HL-60 (cell line): Measurements from ENCODE around the gene L1CAM.

Experiments used
- DNase-seq, 2 experiments: peaks; one replicate each; pipeline ENCODE4 v3.0.0-alpha.2; 2010 to 2020; ENCODE audit warnings: low read depth in 1 of 2, low spot score in 1 of 2
- H3K27ac ChIP-seq: fragments of 250-450 bp; sonication (Bioruptor Pico); replicated peaks from 2 replicates; pipeline ENCODE4 v1.5.1; 2020; ENCODE audit warnings: mild to moderate bottlenecking, moderate library complexity
- H3K27me3 ChIP-seq: fragments of 250-450 bp; sonication (Bioruptor Pico); 2 replicates; pipeline ENCODE4 v1.5.1; 2021; ENCODE audit warnings: mild to moderate bottlenecking, moderate library complexity; ENCODE audit not compliant: insufficient read depth, poor library complexity, severe bottlenecking
- H3K4me3 ChIP-seq: replicated peaks from 2 replicates; pipeline ENCODE4 v1.5.1; 2011; ENCODE audit warnings: mild to moderate bottlenecking, control low read depth, low read length; ENCODE audit not compliant: insufficient read depth
- GABPA ChIP-seq: IDR thresholded peaks from 2 replicates; pipeline ENCODE4 v1.6.1; 2012; ENCODE audit warnings: low read depth
- POLR2AphosphoS5 ChIP-seq: IDR thresholded peaks from 2 replicates; pipeline ENCODE4 v1.6.1; 2012; ENCODE audit warnings: low read depth
- SPI1 ChIP-seq: IDR thresholded peaks from 2 replicates; pipeline ENCODE4 v1.6.1; 2012; ENCODE audit warnings: low read depth, mild to moderate bottlenecking, borderline replicate concordance
- TF ChIP-seq, protein P1 (sequence below): IDR thresholded peaks from one replicate; pipeline ENCODE4 v1.5.1; 2011; ENCODE audit warnings: low read length, control low read depth, inconsistent platforms; ENCODE audit not compliant: insufficient read depth
- TF ChIP-seq, protein P2 (sequence below): IDR thresholded peaks from 2 replicates; pipeline ENCODE4 v1.6.1; 2012; ENCODE audit warnings: low read depth; ENCODE audit not compliant: insufficient replicate concordance

Gene L1CAM

DNA sequence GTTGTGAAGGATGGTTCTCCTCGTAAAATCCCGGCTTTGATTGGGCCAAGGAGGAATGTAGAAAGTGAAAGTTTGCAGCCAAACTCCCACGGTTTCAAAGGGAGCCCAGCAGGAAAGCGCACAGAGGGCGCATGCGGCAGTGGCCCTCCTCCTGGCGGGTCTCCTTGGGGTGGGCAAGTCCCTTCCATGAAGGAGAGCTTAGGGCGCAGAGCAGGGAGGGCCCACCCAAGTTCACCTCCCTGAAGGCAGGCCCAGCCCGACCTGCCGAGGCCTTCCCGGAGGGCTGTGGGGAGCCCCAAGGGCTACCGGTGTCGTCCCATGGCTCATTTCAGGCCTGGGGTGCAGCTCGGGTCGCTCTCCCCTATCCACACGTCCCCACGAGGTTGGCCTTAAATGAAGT, 57.7 kb downstream of the L1CAM start:
- H3K27ac ChIP-seq: no peak overlapping the region
- H3K4me3 ChIP-seq: no peak overlapping the region
- H3K27me3 ChIP-seq: peaks cover 26% of the 10 kb centered on the region
- no peak for DNase-seq
- TF ChIP-seq, protein P1, sequence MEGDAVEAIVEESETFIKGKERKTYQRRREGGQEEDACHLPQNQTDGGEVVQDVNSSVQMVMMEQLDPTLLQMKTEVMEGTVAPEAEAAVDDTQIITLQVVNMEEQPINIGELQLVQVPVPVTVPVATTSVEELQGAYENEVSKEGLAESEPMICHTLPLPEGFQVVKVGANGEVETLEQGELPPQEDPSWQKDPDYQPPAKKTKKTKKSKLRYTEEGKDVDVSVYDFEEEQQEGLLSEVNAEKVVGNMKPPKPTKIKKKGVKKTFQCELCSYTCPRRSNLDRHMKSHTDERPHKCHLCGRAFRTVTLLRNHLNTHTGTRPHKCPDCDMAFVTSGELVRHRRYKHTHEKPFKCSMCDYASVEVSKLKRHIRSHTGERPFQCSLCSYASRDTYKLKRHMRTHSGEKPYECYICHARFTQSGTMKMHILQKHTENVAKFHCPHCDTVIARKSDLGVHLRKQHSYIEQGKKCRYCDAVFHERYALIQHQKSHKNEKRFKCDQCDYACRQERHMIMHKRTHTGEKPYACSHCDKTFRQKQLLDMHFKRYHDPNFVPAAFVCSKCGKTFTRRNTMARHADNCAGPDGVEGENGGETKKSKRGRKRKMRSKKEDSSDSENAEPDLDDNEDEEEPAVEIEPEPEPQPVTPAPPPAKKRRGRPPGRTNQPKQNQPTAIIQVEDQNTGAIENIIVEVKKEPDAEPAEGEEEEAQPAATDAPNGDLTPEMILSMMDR: no peak
- TF ChIP-seq, protein P2, sequence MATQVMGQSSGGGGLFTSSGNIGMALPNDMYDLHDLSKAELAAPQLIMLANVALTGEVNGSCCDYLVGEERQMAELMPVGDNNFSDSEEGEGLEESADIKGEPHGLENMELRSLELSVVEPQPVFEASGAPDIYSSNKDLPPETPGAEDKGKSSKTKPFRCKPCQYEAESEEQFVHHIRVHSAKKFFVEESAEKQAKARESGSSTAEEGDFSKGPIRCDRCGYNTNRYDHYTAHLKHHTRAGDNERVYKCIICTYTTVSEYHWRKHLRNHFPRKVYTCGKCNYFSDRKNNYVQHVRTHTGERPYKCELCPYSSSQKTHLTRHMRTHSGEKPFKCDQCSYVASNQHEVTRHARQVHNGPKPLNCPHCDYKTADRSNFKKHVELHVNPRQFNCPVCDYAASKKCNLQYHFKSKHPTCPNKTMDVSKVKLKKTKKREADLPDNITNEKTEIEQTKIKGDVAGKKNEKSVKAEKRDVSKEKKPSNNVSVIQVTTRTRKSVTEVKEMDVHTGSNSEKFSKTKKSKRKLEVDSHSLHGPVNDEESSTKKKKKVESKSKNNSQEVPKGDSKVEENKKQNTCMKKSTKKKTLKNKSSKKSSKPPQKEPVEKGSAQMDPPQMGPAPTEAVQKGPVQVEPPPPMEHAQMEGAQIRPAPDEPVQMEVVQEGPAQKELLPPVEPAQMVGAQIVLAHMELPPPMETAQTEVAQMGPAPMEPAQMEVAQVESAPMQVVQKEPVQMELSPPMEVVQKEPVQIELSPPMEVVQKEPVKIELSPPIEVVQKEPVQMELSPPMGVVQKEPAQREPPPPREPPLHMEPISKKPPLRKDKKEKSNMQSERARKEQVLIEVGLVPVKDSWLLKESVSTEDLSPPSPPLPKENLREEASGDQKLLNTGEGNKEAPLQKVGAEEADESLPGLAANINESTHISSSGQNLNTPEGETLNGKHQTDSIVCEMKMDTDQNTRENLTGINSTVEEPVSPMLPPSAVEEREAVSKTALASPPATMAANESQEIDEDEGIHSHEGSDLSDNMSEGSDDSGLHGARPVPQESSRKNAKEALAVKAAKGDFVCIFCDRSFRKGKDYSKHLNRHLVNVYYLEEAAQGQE: no peak
- no peak for TF ChIP-seq POLR2AphosphoS5

DNA sequence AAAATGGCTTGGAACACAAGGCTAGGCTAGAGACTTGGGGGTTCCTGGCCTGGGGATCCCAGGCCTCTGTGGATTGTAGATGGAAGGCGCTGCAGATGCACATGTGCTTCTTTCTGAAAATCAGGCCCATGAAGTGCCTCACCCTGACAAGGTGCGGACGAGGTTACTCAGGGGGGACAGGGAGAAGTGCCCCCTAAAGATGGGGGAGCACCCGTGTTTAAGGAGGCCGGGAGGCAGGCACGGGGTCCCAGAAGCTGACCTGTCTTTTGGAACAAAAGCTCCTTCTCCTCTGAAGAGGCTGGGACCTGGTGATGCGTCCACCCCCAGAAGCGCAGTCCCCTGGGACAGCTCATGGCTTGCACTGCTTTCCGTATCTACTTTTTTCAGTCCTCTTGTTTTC, 58.1 kb downstream of the L1CAM start:
- no peak for DNase-seq
- TF ChIP-seq POLR2AphosphoS5 (no peak), SPI1 (no peak)
- Histone ChIP-seq H3K4me3 (no peak overlapping the region), H3K27me3 (peaks cover 26% of the 10 kb centered on the region), H3K27ac (no peak overlapping the region)

DNA sequence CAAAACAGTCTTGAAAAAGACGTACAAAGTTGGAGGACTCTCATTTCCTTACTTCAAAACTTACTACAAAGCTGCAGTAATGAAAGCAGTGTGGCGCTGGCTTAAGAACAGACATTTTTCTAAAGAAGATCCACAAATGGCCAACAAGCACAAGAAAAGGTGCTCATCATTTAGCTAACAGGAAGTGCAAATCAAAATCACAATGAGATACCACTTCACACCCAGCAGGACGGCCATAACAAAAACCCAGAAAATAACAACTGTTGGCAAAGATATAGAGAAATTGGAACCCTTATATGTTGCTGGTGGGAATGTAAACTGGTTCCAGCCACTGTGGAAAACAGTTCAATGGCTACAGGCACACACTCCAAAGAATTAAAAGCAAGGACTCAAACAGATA, 59.0 kb downstream of the L1CAM start:
- peaks cover 26% of the 10 kb centered on the region for H3K27me3 ChIP-seq
- H3K4me3 ChIP-seq: no peak overlapping the region
- no peak for DNase-seq
- H3K27ac ChIP-seq: no peak overlapping the region
- TF ChIP-seq, protein P2: no peak
- TF ChIP-seq SPI1: no peak
- TF ChIP-seq POLR2AphosphoS5: no peak
- TF ChIP-seq, protein P1: no peak
- no peak for TF ChIP-seq GABPA

DNA sequence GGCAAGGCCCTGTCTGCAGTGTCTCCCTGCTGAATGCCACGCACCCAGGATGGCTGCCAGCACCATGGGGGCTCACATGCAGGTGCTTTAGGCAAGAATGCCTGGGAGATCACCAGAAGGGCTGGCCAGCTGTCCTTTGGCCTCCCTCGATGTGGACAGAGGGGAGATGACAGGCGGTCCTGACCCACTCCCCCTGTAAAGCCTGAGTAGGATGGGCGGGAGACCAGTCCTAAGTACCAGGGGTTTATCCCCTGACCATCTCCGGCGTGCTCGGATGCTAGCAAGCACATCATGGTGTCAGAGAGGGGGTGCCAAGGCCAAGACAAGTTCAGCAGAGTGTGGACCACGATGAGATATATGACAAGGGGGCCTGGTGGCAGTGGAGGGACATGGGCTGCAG, 60.9 kb downstream of the L1CAM start:
- H3K27ac ChIP-seq: no peak overlapping the region
- H3K27me3 ChIP-seq: peaks cover 21% of the 10 kb centered on the region
- DNase-seq: no peak
- no peak overlapping the region for H3K4me3 ChIP-seq
- TF ChIP-seq GABPA (no peak), POLR2AphosphoS5 (no peak), SPI1 (no peak)
- TF ChIP-seq, protein P2: no peak
- TF ChIP-seq, protein P1: no peak
